ENCODE results near the gene TUBGCP6. TPM values are rescaled to one million over a fixed set of nuclear protein-coding genes. Genes with fewer than 3 reads are reported as not detected.

TUBGCP6 gene
- polyA plus RNA-seq, 1 donor from 2014 or later, result 74.5 TPM

GRCh38 chr22:50216684-50217520 lies 27.9 kb downstream of the TUBGCP6 start:
- H3K4me2 ChIP-seq (ENCODE audit: low read length), result no peak overlapping the region
- no peaks in the 10 kb centered on the region for H3K27me3 ChIP-seq (ENCODE audit: insufficient read depth, low read depth, low read length)
- no peak overlapping the region for H3K4me3 ChIP-seq (ENCODE audit: low read length)
- H3K27ac ChIP-seq (ENCODE audit: low read length), result no peak overlapping the region
- no peaks in the 10 kb centered on the region for H3K9me2 ChIP-seq (ENCODE audit: insufficient read depth, low read length)
- TF ChIP-seq REST (IDR thresholded peaks at IDR 0.05; ENCODE audit: borderline replicate concordance) (no peak), CTCF (IDR thresholded peaks at IDR 0.05; ENCODE audit: poor library complexity, severe bottlenecking) (no peak), RAD21 (conservative IDR thresholded peaks at IDR 0.05) (no peak), TAF1 (IDR thresholded peaks at IDR 0.05; ENCODE audit: low read depth) (no peak), MXI1 (conservative IDR thresholded peaks at IDR 0.05; ENCODE audit: poor library complexity, severe bottlenecking) (no peak), POLR2AphosphoS5 (IDR thresholded peaks at IDR 0.05) (no peak), SMC3 (conservative IDR thresholded peaks at IDR 0.05; ENCODE audit: poor library complexity) (no peak), EZH2 (IDR thresholded peaks at IDR 0.05; ENCODE audit: borderline replicate concordance, insufficient read depth, low read length, poor library complexity, severe bottlenecking) (no peak), EP300 (conservative IDR thresholded peaks at IDR 0.05; ENCODE audit: poor library complexity, severe bottlenecking) (no peak)
- H3F3A ChIP-seq (ENCODE audit: insufficient read depth, low read length, poor library complexity, severe bottlenecking), result no peaks in the 10 kb centered on the region
- no peak overlapping the region for H2AFZ ChIP-seq (ENCODE audit: low read depth, low read length)
- no peaks in the 10 kb centered on the region for H3K79me2 ChIP-seq (replicated peaks; ENCODE audit: insufficient read depth, low read length)
- H3K36me3 ChIP-seq (ENCODE audit: insufficient read depth, low read length), result no peaks in the 10 kb centered on the region
- H3K9me3 ChIP-seq (ENCODE audit: low read length), result no peaks in the 10 kb centered on the region
- H3K9ac ChIP-seq (ENCODE audit: low read length), result no peak overlapping the region
- H4K20me1 ChIP-seq (ENCODE audit: insufficient read depth), result no peaks in the 10 kb centered on the region

- no peak overlapping the region for H3K9ac ChIP-seq (ENCODE audit: low read length)
- H3K4me2 ChIP-seq (ENCODE audit: low read length), result no peak overlapping the region
- H3F3A ChIP-seq (ENCODE audit: insufficient read depth, low read length, poor library complexity, severe bottlenecking), result no peaks in the 10 kb centered on the region
- H3K9me3 ChIP-seq (ENCODE audit: low read length), result no peaks in the 10 kb centered on the region
- H4K20me1 ChIP-seq (ENCODE audit: insufficient read depth), result no peaks in the 10 kb centered on the region
- H3K27ac ChIP-seq (ENCODE audit: low read length), result no peak overlapping the region
- no peaks in the 10 kb centered on the region for H3K27me3 ChIP-seq (ENCODE audit: insufficient read depth, low read depth, low read length)
- no peaks in the 10 kb centered on the region for H3K9me2 ChIP-seq (ENCODE audit: insufficient read depth, low read length)
- no peak for TF ChIP-seq SMC3 (conservative IDR thresholded peaks at IDR 0.05; ENCODE audit: poor library complexity)
- no peak for TF ChIP-seq CTCF (IDR thresholded peaks at IDR 0.05; ENCODE audit: poor library complexity, severe bottlenecking)
- TF ChIP-seq REST (IDR thresholded peaks at IDR 0.05; ENCODE audit: borderline replicate concordance), result no peak
- no peak for TF ChIP-seq EP300 (conservative IDR thresholded peaks at IDR 0.05; ENCODE audit: poor library complexity, severe bottlenecking)
- no peak for TF ChIP-seq MXI1 (conservative IDR thresholded peaks at IDR 0.05; ENCODE audit: poor library complexity, severe bottlenecking)
- TF ChIP-seq RAD21 (conservative IDR thresholded peaks at IDR 0.05), result no peak
- TF ChIP-seq POLR2AphosphoS5 (IDR thresholded peaks at IDR 0.05), result no peak
- no peak for TF ChIP-seq TAF1 (IDR thresholded peaks at IDR 0.05; ENCODE audit: low read depth)
- TF ChIP-seq EZH2 (IDR thresholded peaks at IDR 0.05; ENCODE audit: borderline replicate concordance, insufficient read depth, low read length, poor library complexity, severe bottlenecking), result no peak
- H2AFZ ChIP-seq (ENCODE audit: low read depth, low read length), result no peak overlapping the region
- H3K36me3 ChIP-seq (ENCODE audit: insufficient read depth, low read length), result no peaks in the 10 kb centered on the region
- H3K79me2 ChIP-seq (replicated peaks; ENCODE audit: insufficient read depth, low read length), result no peaks in the 10 kb centered on the region
- H3K4me3 ChIP-seq (ENCODE audit: low read length), result no peak overlapping the region
Observed at GRCh38 chr22:50216055-50216683, 28.7 kb downstream of the TUBGCP6 start.

Measured in neural cell (in vitro differentiated cells).